Raji (cell line): ENCODE measurements around the gene ZNF284.

Experiments
- POLR2A ChIP-seq: IDR thresholded peaks from 2 replicates; pipeline ENCODE4 v1.6.1; 2011; ENCODE audit warnings: low read depth, low read length, control low read depth; ENCODE audit not compliant: insufficient read depth

The ZNF284 gene

DNA sequence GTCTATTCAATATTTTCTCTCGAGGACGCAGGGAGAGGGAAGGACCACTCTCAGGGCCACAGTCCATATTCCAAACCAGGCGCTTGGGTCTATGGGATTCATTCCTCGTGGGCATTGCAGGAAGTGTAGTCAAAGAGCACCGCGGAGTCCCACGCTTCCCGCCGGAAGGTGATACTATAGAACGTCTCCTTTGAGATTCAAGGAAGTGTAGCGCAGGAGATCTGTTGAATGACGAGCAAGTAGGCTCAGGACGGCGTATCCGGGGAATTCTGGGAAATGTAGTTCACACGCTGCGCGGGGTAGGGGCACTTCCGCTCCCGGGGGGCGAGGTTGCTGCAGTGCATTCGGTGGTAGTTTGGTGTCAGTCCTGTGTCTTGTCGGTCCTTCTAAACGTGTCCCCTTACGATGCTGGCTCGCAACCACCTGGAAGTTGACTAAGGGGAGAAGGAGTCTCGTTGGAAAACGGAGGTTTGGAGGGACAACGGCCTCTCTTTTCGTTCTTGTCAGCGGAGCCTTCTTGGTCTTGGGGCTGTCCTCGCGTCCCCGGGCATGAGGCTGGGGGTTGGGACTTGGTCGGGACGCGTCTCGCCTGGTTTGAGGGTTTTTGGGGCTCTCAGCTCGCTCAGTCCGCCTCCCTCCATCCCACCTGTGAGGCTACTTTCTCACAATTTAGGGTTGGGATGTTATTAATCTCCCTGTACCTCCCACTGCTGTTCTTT is at the start of gene ZNF284:
Gene ZNF284, plus strand, starts transcription at position 336 of the 719 bp plus-strand sequence. CDS start 4,231 bp downstream, outside the sequence.
- no peak for TF ChIP-seq POLR2A

GRCh38 chr19:44024900-44025216 is 47.1 kb upstream of the ZNF284 start:
- no peak for TF ChIP-seq POLR2A

GRCh38 chr19:44025217-44025936 is 46.6 kb upstream of the ZNF284 start, which contains the start of gene ZNF222:
ZNF222 (plus strand) TSS chr19:44025379; CDS start chr19:44025437, 58 bp downstream.
- no peak for TF ChIP-seq POLR2A

DNA sequence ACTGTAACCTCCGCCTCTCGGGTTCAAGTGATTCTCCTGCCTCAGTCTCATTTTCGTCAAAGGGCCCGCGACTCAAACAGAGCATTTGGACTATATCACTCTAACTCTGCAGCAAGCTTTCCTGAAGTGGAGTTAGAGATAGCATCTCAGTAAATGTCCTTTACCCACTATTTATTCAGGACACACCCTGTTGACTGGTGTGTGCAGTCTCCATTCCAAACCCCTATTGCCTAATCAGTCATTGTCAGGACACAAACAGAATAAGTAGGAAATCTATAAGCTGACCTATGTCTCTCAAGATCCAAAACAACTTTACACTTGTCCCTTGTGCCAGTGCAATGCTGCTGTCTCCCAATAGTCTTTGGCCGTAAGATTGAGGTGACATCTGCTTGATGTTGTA is 45.3 kb upstream of the ZNF284 start:
- no peak for TF ChIP-seq POLR2A

DNA sequence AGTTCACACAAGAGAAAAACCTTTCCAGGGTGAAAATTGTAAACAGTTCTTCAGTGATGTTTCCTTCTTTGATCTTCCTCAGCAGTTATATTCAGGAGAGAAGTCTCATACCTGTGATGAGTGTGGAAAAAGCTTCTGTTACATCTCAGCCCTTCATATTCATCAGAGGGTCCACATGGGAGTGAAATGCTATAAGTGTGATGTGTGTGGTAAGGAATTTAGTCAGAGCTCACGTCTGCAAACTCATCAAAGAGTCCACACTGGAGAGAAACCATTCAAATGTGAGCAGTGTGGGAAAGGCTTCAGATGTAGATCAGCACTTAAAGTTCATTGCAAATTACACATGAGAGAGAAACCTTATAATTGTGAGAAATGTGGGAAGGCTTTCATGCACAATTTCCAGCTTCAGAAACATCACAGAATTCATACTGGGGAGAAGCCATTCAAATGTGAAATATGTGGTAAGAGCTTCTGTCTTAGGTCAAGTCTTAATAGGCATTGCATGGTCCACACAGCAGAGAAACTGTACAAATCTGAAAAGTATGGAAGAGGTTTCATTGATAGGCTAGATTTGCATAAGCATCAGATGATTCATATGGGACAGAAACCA is 39.9 kb upstream of the ZNF284 start:
- no peak for TF ChIP-seq POLR2A

DNA sequence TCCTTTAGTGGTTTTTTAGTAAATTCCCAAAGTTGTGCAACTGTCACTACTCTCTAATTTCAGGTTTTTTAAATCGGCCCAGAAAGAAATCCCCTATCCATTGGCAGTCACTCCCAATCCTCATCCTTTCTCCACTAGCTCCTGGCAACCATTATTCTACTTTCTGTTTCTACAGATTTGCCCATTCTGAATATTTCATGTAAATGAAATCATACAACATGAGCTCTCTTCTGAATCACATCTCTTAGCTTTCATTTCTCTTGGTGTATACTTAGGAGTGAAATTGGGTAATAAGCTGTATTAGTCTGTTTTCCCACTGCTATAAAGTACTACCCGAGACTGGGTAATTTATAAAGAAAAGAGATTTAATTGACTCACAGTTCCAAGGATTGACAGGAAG is 29.8 kb upstream of the ZNF284 start:
- no peak for TF ChIP-seq POLR2A

GRCh38 chr19:44050740-44051649 is 21.0 kb upstream of the ZNF284 start:
- TF ChIP-seq POLR2A: no peak

GRCh38 chr19:44051650-44052402 is 20.1 kb upstream of the ZNF284 start, which contains the start of gene ZNF223:
ZNF223 (plus strand) TSS chr19:44052036; CDS start chr19:44055177, 3,141 bp downstream.
- TF ChIP-seq POLR2A: no peak

DNA sequence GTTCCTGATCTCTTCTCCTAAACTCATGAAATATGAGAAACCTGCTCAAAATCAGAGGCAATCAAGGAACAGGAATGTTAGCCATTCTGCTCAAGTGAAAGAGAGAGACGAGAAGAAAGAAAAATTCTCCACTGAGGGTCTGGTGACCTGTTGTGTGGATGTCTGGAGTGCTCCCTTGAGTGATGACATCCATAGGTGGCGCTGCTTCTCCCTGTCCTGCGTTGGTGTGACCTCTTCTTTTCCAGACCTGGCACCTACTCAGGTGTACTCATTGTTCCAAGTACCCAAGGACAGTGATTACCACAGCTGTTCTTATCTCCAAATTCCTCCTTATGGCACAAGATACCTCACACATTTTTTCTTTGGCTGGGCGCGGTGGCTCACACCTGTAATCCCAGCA is 16.1 kb upstream of the ZNF284 start:
- no peak for TF ChIP-seq POLR2A

- TF ChIP-seq POLR2A: no peak
Measured at GRCh38 chr19:44059229-44059628, 12.7 kb upstream of the ZNF284 start.

DNA sequence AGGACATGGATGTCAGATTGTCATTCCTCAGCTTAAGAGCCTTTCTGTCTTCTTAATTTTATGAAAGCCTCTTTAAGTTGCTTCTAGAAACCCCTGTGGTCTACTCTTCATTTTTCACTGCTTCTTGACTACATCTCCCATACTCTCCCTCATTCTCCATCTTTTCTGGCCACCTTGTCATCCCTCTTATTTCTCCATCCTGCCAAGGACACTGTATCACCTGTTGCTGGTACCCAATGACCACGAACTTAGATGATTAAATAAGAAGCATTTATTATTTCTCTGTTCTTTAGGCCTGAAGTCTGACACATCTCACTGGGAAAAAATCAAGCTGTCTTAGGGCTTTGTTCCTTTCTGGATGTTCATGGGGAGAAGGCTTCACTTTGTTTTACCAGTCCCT is 10.9 kb upstream of the ZNF284 start:
- TF ChIP-seq POLR2A: no peak

- TF ChIP-seq POLR2A: no peak
Measured at GRCh38 chr19:44066305-44066704, 5.7 kb upstream of the ZNF284 start.

- no peak for TF ChIP-seq POLR2A
Measured at GRCh38 chr19:44069415-44069814, 2.5 kb upstream of the ZNF284 start.
